Lower leg skin (tissue), 3 donors: Measurements from ENCODE around the gene SPTB.

Source experiments
- CTCF ChIP-seq, 3 donors: fragments of 450-650 bp; IDR thresholded peaks; one replicate each; pipeline ENCODE4 v1.5.1; 2016; ENCODE audit warnings: antibody characterized with exemption in 3 of 3, mild to moderate bottlenecking in 3 of 3, moderate library complexity in 2 of 3
- POLR2A ChIP-seq, 2 donors: fragments of 450-650 bp; IDR thresholded peaks; one replicate each; pipeline ENCODE4 v1.6.1; 2016 to 2017; ENCODE audit warnings: antibody characterized with exemption in 2 of 2, mild to moderate bottlenecking in 1 of 2, moderate library complexity in 1 of 2

GRCh38 chr14:64755781-64756221, 123.9 kb downstream of the SPTB start:
- TF ChIP-seq CTCF (IDR thresholded peaks at IDR 0.05), result no peak
- TF ChIP-seq POLR2A (IDR thresholded peaks at IDR 0.05), result no peak
